Astrocyte of the cerebellum (primary cell): ENCODE results near the gene PLCG1.

Experiments used
- DNase-seq: peaks from one replicate; pipeline ENCODE4 v3.0.0-alpha.2; 2011; ENCODE audit warnings: low read depth
- H3K4me3 ChIP-seq: 2 replicates; pipeline ENCODE4 v1.5.1; 2011; ENCODE audit warnings: mild to moderate bottlenecking, low read depth, low read length, moderate library complexity
- in situ Hi-C: cut with HindIII; loops from 2 replicates; pipeline ENCODE4 v1.10.0; 2017; ENCODE audit warnings: low sequenced_read_pairs
- TF ChIP-seq, protein P1 (sequence below): IDR thresholded peaks from 2 replicates; pipeline ENCODE4 v1.5.1; 2012; ENCODE audit warnings: low read length, low read depth, moderate library complexity, mild to moderate bottlenecking; ENCODE audit errors: missing control alignments

PLCG1 gene

DNA sequence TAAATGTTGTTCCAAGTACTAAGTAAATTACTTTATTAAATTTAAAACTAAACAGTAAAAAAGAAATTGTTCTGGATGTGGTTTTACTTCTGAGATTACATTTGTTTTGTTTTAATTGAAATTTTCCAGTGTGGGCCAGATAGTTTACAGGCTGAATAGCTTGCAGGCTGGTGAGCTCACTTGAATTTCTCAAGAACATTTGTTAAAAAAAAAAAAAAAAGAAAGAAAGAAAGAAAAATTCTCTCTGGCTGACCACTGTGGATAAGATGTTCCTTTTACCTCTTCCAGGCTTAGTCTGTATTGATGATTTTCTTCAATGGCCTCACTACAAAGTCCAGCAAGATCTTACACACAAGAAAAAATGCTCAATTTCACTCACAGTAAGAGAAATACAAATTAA is 85.4 kb downstream of the PLCG1 start:
- no peak for DNase-seq
- TF ChIP-seq, protein P1, sequence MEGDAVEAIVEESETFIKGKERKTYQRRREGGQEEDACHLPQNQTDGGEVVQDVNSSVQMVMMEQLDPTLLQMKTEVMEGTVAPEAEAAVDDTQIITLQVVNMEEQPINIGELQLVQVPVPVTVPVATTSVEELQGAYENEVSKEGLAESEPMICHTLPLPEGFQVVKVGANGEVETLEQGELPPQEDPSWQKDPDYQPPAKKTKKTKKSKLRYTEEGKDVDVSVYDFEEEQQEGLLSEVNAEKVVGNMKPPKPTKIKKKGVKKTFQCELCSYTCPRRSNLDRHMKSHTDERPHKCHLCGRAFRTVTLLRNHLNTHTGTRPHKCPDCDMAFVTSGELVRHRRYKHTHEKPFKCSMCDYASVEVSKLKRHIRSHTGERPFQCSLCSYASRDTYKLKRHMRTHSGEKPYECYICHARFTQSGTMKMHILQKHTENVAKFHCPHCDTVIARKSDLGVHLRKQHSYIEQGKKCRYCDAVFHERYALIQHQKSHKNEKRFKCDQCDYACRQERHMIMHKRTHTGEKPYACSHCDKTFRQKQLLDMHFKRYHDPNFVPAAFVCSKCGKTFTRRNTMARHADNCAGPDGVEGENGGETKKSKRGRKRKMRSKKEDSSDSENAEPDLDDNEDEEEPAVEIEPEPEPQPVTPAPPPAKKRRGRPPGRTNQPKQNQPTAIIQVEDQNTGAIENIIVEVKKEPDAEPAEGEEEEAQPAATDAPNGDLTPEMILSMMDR: no peak
- in situ Hi-C loops: no loop called here
- H3K4me3 ChIP-seq: no peak overlapping the region

DNA sequence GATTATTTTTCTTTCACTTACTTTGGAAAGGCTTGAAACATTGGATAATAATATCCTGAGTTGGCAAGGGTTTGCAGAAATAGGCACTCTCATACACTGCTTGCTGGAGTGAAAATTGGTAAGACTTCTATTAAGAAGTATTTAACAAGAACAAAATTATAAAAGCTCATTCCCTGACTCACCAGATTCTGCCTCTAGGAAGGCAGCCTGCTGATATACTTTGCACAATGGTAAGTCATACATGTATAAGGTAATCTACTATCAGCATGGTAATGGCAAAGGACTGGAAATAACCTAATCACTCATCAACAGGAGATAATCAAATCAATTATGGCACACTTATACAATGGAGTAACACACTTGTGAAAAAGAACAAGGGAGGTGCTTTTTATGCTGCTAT is 85.8 kb downstream of the PLCG1 start:
- no peak for DNase-seq
- no peak overlapping the region for H3K4me3 ChIP-seq
- in situ Hi-C loops: no loop called here
- TF ChIP-seq, protein P1: no peak

DNA sequence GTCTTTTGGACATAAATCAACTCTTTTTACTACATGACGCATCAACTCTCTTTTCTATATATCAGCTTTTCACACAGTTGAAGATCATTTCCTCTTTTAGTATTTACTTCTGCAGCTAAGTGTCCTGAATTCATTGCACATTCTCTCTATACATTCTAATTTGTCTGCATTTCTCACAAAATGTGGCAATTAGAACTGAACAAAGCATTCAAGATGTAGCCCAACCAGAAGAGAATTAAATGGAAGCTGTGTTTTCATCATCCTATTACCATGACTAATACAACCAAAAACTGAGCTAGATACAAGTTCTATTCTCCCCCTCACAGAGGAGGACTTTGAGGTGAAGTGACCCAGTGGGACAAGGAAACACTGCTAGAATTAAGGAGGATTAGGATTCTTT is 86.9 kb downstream of the PLCG1 start:
- TF ChIP-seq, protein P1: no peak
- DNase-seq: no peak
- in situ Hi-C loops: no loop called here
- H3K4me3 ChIP-seq: no peak overlapping the region

- DNase-seq: no peak
- in situ Hi-C loops: no loop called here
- H3K4me3 ChIP-seq: no peak overlapping the region
- TF ChIP-seq, protein P1: no peak
Observed at GRCh38 chr20:41225091-41225490, 87.7 kb downstream of the PLCG1 start.

GRCh38 chr20:41226426-41226825 is 89.1 kb downstream of the PLCG1 start:
- in situ Hi-C loops: no loop called here
- TF ChIP-seq, protein P1: no peak
- no peak overlapping the region for H3K4me3 ChIP-seq
- DNase-seq: no peak
